WI38 (cell line): ENCODE data around the gene ZNF804B.

Experiments
- H3K4me3 ChIP-seq: 2 replicates; pipeline ENCODE4 v1.5.1; 2011; ENCODE audit warnings: low read depth, mild to moderate bottlenecking, control low read depth, low read length
- TF ChIP-seq, protein P1 (sequence below): IDR thresholded peaks from 2 replicates; pipeline ENCODE4 v1.5.1; 2012; ENCODE audit warnings: low read depth, mild to moderate bottlenecking, control low read depth, low read length

Gene ZNF804B

GRCh38 chr7:89335490-89335889 lies 576.0 kb downstream of the ZNF804B start:
- TF ChIP-seq, protein P1, sequence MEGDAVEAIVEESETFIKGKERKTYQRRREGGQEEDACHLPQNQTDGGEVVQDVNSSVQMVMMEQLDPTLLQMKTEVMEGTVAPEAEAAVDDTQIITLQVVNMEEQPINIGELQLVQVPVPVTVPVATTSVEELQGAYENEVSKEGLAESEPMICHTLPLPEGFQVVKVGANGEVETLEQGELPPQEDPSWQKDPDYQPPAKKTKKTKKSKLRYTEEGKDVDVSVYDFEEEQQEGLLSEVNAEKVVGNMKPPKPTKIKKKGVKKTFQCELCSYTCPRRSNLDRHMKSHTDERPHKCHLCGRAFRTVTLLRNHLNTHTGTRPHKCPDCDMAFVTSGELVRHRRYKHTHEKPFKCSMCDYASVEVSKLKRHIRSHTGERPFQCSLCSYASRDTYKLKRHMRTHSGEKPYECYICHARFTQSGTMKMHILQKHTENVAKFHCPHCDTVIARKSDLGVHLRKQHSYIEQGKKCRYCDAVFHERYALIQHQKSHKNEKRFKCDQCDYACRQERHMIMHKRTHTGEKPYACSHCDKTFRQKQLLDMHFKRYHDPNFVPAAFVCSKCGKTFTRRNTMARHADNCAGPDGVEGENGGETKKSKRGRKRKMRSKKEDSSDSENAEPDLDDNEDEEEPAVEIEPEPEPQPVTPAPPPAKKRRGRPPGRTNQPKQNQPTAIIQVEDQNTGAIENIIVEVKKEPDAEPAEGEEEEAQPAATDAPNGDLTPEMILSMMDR = no peak
- no peak overlapping the region for H3K4me3 ChIP-seq

DNA sequence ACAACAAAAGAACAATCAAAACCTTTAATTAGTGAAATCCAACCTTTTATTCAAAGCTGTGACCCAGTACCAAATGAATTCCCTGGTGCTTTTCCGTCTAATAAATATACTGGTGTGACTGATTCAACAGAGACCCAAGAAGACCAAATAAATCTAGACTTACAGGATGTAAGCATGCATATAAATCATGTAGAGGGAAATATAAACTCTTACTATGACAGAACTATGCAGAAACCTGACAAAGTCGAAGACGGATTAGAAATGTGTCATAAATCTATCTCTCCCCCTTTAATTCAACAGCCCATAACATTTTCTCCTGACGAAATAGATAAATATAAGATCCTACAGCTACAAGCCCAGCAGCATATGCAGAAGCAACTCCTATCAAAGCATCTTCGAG lies 576.6 kb downstream of the ZNF804B start:
- TF ChIP-seq, protein P1 = no peak
- H3K4me3 ChIP-seq = no peak overlapping the region

DNA sequence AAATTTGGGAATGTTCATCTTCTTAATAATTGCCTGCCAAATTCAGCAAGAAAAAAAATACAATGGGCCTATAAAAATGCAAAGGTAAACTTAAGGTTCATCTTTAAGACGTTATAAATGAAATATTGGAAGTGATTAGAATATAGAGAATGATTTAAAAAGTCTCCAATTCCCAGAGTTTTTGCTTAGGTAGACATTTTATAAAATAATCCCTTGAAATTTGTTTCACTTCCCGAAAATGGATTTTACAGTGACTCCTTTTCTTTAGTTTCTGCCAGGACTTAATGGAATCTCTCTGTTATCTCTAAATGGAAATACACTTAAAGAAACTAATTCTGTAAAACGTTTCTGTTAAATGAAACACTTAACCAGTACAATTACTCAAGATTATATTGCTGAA lies 580.2 kb downstream of the ZNF804B start:
- TF ChIP-seq, protein P1 = no peak
- H3K4me3 ChIP-seq = no peak overlapping the region

- TF ChIP-seq, protein P1 = no peak
- no peak overlapping the region for H3K4me3 ChIP-seq
Measured at GRCh38 chr7:89357121-89357520, 597.6 kb downstream of the ZNF804B start.

GRCh38 chr7:89377219-89377618 lies 617.7 kb downstream of the ZNF804B start:
- H3K4me3 ChIP-seq = no peak overlapping the region
- TF ChIP-seq, protein P1 = no peak

- no peak overlapping the region for H3K4me3 ChIP-seq
- TF ChIP-seq, protein P1 = no peak
Measured at GRCh38 chr7:89385411-89385810, 625.9 kb downstream of the ZNF804B start.
